D341Med (cell line): ENCODE results near the gene SAMMSON.

Experiments
- DNase-seq: peaks from one replicate; pipeline ENCODE4 v3.0.0; 2012; ENCODE audit warnings: low spot score

The SAMMSON gene

DNA sequence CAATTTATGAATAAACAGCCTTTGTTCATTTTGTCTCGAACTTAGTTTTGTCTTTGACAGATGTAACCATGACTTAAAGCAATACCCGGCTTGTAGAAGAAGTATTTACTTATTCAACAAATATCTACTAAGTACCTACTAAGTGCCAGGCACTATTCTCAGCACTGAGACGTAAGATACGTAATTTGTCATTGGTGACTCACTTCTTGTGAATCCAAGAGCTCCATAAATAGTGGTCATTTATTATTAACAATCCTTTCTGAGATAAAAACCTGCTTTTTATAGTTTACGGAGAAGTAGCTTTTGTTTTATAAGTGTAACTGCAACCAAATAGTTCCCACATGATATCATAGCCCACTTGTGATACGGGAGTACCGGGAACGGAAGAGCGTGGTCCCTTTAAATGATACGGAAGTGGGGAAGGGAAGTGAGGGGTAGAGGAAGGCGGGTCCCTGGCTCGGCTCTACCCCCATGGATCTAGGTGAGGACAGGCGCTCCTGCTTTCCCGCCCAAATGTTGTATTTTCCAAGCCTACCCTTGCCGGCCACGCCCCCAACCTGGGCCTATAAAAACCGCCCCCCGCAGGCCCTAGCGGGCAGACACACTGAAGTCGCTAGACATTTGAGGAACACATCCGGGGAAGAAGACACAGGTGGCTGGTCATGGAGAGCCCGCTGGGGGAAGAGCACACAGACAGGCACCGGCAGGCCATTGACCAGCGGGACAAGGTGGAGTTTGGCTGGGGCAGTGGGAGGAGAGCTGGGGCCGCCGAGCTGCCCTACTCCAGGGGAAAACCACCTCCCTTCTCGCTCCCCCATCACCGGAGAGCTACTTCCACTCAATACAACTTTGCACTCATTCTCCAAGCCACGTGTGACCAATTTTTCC lies at the start of gene SAMMSON:
Gene SAMMSON (plus strand): TSS at position 594 of the 888 bp plus-strand sequence.
- DNase-seq, result no peak

DNA sequence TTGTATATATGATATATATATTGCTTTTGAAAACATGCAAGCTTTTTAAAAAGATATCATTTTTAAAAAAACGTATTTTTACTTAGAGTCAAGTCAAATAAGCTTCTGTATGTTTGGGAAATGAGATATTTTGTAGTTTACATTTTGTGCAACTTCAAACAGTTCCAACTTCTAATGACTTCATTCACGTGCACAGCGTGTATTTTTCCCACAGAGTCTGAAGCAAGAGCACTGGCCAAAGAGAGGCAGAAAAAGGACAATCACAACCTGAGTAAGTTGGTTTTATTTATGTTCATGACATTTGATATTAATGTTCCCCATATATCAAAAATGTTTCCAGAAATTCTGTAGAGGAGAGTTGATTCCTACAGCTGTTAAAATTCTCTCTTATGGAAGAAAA lies 47.9 kb upstream of the SAMMSON start:
- no peak for DNase-seq

DNA sequence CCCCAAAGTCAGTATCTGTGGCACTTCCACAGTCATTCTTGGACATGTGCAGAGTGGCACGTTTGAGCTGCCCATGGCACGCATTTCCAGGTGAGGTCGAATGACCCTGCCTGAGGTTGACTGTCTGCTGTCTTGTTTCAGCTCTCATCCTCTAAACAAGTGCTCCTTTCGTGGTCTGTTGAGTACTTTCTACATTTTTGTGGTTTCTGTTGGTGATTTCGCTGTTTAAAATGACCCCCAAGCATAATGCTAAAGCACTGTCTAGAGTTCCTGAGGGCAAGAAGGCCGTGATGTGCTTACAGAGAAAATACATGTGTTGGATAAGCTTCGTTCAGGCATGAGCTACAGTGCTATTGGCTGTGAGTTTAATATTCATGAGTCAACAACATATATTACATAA lies 40.0 kb upstream of the SAMMSON start:
- DNase-seq, result no peak

DNA sequence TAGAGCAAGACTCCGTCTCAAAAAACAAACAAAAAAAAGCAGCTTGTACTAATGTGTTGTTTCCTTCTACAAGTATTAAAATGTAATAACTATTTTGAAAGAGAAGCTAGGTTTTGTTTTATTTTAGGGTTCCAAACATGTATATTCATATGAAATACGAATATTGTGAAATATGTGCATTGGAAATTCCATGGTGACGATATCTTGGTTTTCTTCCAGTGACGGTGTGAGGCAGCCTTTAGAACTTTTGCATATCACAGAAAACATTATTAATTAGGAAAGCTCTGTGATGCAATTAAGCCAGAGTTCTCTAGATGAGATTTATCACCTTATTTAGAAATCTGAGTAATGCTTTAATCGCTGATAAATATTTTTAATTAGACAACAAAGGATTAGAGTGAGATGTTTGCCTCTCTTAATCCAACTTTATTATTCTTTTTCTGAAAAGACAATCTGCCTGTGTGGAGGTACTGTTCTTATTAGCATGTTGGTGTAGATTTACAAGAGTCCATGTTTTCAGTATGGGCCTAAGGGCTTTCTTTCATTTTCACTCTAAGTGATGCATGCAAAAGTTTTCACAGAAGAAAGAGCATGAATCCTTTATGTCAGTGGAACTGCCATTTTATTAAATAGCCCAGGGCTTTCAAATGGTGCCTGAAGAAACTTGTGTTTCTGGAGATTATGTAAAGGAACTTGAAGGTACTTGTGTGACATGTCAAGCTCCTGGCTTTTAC lies 37.7 kb upstream of the SAMMSON start:
- DNase-seq, result no peak

DNA sequence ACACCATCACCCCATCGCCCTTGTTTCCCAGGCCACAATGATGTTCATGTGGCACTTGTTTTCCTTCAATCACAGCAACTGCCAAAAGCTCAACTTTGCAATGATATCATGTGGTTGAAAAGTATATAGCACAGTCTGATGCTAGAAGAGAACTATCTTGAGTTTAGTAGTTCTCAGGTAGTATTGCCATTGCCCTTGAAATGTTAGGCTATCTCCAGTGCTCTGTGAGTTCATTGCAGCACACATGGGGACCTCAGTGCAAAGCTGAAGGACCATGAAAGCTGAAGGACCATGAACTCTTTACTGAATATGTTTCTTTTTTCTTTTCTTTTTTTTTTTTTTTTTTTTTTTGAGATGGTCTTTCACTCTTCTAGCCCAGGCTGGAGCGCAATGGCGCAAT lies 35.9 kb upstream of the SAMMSON start:
- no peak for DNase-seq

DNA sequence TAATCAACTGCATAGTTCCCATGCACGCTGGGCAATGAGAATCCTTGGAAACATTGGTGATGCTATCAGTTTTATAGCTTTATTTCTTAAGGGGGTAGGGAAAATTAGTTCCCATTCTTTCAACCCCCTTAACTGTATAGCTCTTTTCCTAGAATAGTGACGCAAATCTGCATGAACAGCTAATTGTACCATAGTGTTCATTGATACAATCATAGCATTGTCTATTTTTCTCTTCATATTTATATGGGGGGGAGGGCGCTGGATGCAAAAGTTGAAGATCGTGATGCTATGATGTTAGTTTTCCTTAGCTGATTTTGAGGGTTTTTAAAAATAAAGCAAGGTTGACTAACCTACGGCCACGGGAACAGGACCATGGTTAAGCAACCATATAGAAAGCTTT lies 32.4 kb upstream of the SAMMSON start:
- no peak for DNase-seq

DNA sequence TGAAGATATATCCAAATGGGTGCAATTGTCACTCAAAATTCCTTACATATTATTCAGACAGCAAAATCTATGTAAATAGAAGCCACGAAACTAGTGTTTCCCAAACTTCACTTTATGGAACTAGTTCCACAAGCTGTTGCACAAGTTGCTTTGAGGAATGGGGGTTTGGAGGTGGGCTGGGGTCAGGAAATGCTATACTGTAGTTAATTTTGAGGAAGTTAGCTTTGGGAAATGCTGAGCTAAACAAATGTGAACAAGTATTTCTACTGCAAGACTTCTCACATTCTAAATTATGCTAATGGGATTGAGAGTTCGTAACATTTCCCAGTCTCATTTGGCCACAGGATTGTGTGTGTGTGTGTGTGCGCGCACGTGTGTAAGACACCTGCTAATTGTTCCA lies 28.7 kb upstream of the SAMMSON start:
- no peak for DNase-seq

DNA sequence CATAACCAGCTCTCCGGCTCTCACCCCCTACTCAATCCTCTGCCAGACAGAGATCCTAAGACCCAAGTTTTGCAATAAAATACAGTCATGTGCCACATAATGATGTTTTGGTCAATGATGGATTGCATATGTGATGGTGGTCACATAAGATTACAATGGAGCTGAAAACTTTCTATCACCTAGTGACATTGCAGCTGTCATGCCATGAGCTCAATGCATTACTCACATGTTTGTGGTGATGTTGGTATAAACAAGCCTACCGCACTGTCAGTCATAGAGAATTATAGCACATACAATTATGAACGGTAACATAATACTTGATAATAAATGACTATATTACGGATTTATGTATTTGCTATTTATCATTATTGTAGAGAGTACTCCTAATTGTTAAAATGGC lies 26.9 kb upstream of the SAMMSON start:
- DNase-seq, result no peak

DNA sequence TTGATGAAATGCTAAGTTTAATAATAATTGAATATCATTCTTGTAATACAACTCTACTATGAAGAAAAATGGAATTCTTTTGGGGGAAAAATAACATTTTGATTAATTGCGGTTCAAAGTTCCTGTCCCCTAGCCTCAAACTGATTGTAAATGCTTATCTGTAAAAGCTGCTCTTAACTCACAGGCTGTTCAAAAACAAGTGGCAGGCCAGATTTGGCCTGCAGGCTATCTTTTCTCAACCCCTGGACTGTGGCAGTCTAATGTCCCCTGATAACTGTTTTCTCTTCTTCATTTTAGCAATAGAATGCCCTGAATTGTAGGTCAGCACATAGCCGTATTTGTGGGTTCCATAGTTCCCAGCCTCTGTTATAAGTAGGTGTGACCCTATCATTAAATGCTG lies 23.5 kb upstream of the SAMMSON start:
- no peak for DNase-seq

DNA sequence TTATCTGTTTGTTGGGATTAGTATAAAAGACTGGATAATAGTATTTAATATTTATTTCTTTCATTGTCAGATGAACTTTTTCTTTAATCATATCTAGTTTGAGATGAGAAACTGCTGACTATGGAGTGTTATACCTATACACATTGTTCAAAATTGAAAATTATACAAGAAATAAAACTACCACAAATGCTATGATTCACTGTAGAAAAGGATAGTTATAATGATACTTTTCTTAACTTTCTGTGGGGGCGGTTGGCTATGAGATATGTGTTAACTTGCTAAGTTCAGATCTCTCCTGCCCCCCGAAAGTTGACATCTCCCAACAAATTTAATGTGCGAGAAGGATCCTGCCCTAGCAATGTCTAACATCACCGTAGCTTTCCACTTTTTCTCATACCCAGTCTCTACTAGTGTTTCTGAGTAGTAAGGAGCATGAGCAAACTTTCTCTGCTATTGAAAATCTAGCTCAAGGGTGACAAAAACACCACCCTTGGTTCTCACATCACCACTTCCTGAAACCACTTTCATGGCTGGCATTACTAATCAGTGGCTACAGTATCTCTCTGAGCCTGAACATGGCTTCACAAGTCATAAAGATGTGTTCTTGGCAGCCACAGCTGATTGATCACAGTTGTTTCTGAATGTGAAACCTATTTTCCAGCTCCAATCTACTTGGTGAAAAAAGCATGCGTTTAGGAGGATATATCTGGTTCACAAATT lies 15.8 kb upstream of the SAMMSON start:
- DNase-seq, result no peak

DNA sequence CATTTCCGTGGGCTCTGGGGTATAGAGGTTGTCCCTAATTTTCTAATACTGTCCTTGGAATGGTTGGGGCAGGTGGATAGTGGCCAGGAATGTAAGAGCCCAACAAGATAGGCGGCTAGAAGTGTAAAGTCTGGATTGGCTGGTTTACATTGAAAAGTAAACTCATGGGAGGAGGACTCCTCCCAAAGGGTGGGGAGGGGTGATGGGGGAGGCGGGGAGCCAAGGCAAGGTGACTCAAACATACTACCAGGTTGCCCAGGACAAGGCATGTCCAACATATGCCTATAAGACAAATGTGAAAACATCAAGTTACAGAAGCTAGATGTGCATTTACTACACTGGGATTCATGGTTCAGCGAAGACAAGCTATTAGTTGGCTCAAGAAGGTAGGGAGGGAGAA lies 14.3 kb upstream of the SAMMSON start:
- DNase-seq, result no peak

DNA sequence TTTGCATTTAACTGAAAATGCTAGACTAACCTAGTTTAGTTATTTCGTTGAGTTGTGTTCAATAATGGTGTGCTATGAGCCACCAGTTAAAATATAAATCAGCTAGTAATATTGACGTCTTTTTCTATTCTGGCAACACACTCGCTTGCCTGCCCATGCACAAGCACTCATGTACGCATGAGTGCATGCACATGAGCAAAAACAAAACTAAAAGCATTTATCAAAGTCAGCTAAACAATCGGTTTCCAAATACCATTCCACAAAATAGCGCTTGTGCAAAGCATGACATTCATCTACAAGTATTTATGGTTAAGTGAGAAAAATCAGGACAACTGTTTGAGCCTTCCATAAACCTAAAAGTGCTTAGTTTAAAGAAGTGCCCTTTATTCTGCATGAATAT lies 13.1 kb upstream of the SAMMSON start:
- no peak for DNase-seq

DNA sequence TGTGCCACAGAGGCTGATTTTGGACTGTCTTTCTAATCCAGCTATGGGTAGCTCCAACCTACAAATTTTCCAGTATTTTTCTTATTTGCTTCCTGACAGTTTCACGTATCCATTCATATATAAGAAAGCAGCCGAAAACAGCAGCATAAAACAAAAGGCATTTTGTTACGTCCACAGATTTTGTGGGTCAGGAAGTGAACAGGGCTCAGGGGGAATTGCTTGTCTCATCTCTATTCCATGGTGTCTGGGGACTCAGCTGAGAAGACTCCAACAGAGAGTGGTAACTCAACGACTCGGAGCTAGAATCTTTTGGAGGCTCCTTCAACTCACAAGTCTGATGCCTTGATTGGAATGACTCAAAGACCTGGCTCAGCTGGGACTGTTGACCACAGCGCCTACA lies 11.7 kb upstream of the SAMMSON start:
- DNase-seq, result no peak

DNA sequence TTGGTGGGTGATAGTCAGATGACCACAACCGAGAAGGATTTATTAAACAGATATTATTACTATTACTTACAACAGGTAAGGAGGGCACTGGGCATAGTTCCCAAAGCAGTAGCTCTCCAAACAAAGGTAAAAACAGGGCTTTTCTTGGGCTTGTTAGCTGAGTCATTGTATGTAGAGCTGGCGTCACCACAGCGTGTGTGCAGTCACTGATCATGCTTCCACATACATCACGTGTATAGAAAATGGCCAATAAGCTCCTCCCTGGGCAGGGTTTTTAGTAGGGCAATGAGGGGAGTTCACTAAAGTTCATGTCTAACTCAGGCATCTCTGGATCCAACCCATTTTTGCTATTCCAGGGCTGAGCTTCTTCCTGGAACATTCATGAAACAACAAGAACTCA lies 5.8 kb upstream of the SAMMSON start:
- DNase-seq, result no peak

DNA sequence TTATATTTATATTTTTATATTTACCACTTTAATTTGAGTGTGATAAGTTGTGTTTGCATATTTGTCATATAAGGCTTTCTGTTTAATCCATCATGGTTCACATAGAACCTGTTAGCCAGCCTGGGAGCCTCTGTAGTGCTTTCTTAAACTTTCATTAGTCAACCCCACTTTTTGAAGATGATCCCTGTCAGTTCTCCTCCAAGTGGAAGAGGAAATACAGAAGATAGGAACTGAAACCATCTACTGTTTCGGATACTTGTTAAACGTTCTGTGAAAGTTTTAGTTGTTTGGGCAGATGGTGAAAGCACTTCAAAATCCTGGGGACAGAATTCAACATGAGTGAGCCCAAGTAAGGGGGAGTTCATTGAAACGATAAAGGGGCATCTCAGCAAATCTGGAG lies 4.6 kb upstream of the SAMMSON start:
- DNase-seq, result no peak

DNA sequence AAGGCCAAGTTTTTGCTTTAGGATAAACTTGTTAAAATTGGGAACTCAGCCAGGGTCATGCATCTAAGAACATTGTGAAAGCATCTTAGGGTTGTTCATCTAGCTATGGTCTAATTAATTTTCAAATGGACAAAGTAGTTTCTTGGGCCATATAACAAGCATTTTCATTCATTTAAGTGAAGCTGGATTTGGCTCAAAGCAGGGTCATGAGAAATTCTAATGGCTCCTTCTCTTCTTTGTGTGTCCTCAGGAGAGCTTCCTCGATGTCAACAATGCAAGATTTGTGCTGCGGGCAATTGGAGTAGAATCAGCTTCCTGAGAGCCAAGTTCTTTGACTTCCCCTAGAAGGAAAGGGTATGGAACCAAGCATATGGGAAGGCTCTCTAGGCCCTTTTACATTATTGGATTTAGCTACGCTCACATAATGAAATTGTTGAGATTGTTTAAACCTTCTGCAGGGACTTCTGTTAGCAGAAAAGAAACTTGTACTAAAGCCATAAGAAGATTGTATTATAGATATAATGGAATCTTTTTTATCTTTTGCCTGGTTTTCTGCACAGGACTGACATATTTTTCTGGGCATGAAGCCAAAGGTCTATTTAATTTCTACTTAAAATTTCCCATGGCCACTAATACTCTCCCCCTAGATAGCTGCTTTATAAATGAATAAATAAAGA lies 1.8 kb upstream of the SAMMSON start:
- DNase-seq, result no peak

DNA sequence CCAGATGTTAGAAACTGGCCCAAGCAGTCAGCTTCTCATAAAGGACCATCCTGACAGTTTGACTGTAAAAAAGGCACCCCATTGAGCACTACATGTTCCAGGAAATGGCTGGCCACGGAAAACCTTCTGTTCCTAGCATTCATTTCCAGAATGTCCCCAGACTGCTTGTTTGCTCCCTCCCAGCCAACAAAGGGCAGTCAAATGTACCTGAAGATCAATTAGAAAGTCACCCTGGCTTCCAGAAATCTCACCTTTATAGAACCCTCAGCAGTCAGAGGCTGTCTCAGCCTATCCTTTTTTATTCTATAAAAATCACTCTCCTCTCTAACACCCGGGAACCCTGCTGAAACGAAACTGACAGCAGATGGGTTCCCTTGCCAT lies 784 bp upstream of the SAMMSON start:
- no peak for DNase-seq

DNA sequence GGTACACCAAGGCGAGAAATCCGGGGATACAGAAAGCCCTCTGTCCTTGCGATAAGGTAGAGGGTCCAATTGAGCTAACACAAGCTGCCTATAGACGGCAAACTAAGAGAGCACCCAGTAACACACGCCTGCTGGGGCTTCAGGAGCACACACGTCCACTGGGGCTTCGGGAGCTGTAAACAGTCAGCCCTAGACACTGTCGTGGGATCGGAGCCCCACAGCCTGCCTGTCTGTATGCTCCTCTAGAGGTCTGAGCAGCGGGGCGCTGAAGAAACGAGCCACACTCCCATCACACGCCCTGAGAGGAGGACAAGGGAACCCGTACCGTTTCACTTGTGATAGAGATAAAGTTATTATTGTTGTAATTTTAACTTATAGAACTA lies 486 bp downstream of the SAMMSON start:
- DNase-seq, result no peak

DNA sequence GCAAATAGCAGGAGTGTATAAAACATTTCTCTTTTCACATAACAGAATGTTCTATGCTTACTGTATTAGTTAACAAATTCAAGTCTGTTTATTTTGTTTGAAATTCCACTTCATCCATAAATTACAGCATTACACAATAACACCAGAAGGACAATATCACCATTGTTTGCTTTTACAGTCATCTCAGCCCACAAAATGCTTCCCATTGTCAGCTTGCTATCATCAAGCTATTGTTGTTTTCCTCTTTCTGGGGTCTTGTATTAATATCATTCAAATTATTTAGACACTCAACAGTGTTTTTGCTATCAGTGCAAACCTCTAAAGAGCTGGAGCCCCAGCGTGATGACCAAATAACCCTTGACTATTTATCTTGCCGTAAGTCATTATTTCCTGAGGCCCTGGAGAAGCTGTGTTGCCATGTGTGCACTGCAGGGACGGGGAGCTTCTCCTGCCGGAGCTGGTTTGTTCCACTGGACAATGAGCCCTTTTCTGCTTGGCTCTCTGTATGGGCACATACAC lies 1.1 kb downstream of the SAMMSON start:
- DNase-seq, result no peak

DNA sequence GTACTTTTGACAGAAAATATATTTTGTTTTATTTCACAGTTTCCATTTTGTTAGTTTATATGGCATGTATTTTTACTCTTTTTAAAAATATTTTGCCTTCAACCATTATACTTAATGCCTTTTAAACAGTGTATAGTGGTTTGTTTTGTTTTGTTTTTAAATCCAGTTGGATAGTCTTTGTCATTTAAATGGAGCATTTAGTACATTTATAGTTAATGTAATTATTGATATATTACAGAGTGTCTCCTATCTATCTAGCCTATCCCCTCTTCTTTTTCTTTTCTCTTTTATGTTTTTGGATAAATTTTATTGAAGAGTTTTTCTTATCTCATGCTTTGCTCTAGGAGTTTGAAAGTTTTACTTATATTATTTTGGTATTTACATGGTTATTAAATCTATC lies 3.6 kb downstream of the SAMMSON start:
- no peak for DNase-seq

DNA sequence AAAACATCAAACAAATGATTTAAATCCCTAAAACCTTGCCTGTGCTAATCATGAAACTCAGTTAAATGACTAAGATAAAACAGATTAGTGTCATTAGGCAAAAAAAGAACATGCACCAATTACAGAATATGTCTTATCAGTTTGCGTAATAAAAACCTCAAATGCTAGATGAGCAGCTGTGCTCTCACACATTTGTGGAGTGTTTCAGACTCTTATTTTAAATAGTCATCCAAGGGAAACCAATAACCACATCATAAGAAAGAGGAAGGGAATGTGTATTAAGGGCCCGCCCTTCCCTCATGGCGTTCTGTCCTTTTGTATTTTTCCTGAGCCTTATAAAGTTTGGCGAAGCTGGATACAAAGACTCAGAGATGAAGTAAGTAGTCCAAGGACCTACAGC lies 6.6 kb downstream of the SAMMSON start:
- no peak for DNase-seq

DNA sequence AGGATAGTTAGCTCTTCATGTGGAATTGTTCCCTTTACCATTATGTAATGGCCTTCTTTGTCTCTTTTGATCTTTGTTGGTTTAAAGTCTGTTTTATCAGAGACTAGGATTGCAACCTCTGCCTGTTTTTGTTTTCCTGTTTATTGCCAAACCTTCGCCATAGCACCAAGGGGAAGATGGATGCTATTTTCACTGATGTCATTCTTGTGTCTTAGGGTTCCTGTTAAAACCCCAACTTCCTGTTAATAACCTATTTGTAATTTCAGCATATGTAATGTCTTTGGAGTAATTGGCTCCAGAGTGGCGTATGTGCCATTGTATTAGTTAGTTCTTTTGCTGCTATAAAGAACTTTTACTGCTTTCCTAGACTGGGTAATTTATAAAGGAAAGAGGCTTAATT lies 10.8 kb downstream of the SAMMSON start:
- no peak for DNase-seq
